Neural progenitor cell (in vitro differentiated cells): Measurements from ENCODE around the gene ATF6. TPM values are rescaled to one million over a fixed set of nuclear protein-coding genes. Genes with fewer than 3 reads are reported as not detected.
A peak's percentile ranks its signal among the peaks of the same experiment; 100 is the strongest.

ENCODE experiments used
- DNase-seq: peaks from one replicate; pipeline ENCODE4 v3.0.0-alpha.2; 2016; ENCODE audit warnings: low spot score
- H2AFZ ChIP-seq: fragments of 200-600 bp; sonication (generic); replicated peaks from 2 replicates; pipeline ENCODE4 v1.6.1; 2016; ENCODE audit warnings: antibody characterized with exemption
- H3F3A ChIP-seq: fragments of 200-600 bp; sonication (generic); 2 replicates; pipeline ENCODE4 v1.6.1; 2016; ENCODE audit warnings: antibody characterized with exemption, low read depth
- H3K27ac ChIP-seq: fragments of 200-600 bp; sonication (generic); 2 replicates; pipeline ENCODE4 v1.5.1; 2016; ENCODE audit warnings: mild to moderate bottlenecking
- H3K27me3 ChIP-seq: fragments of 200-600 bp; sonication (generic); 2 replicates; pipeline ENCODE4 v1.6.1; 2016; ENCODE audit warnings: mild to moderate bottlenecking, moderate library complexity
- H3K36me3 ChIP-seq: fragments of 200-600 bp; sonication (generic); 2 replicates; pipeline ENCODE4 v1.5.1; 2016
- H3K4me1 ChIP-seq: fragments of 200-600 bp; sonication (generic); 2 replicates; pipeline ENCODE4 v1.6.1; 2016; ENCODE audit warnings: mixed run types
- H3K4me2 ChIP-seq: fragments of 200-600 bp; sonication (generic); 2 replicates; pipeline ENCODE4 v1.6.1; 2016
- H3K4me3 ChIP-seq: fragments of 200-600 bp; sonication (generic); 2 replicates; pipeline ENCODE4 v1.5.1; 2016
- H3K79me2 ChIP-seq: fragments of 200-600 bp; sonication (generic); 2 replicates; pipeline ENCODE4 v1.6.1; 2016; ENCODE audit warnings: low read depth
- H3K9ac ChIP-seq: fragments of 200-600 bp; sonication (generic); 2 replicates; pipeline ENCODE4 v1.6.1; 2016
- H3K9me3 ChIP-seq: fragments of 200-600 bp; sonication (generic); 2 replicates; pipeline ENCODE4 v1.5.1; 2016; ENCODE audit warnings: low read depth
- H4K20me1 ChIP-seq: fragments of 200-600 bp; sonication (generic); 2 replicates; pipeline ENCODE4 v1.6.1; 2016; ENCODE audit warnings: low read depth
- H3K27ac Mint-ChIP-seq: 3 replicates; pipeline ENCODE4 v1.8.0; 2021; ENCODE audit warnings: mixed read lengths
- H3K27me3 Mint-ChIP-seq: 2 replicates; pipeline ENCODE4 v1.8.0; 2022; ENCODE audit warnings: low read depth, mild to moderate bottlenecking, inconsistent platforms, moderate library complexity, mixed read lengths; ENCODE audit not compliant: insufficient read depth
- H3K36me3 Mint-ChIP-seq: 3 replicates; pipeline ENCODE4 v1.8.0; 2021; ENCODE audit warnings: mixed read lengths
- H3K4me1 Mint-ChIP-seq: 3 replicates; pipeline ENCODE4 v1.8.0; 2021; ENCODE audit warnings: mixed read lengths
- H3K4me3 Mint-ChIP-seq: 3 replicates; pipeline ENCODE4 v1.8.0; 2021; ENCODE audit warnings: mild to moderate bottlenecking, moderate library complexity, mixed read lengths
- H3K9me3 Mint-ChIP-seq: 3 replicates; pipeline ENCODE4 v1.8.0; 2020; ENCODE audit warnings: mixed read lengths
- EZH2 ChIP-seq: fragments of 200-600 bp; sonication (generic); IDR thresholded peaks from 2 replicates; pipeline ENCODE4 v1.6.1; 2017; ENCODE audit warnings: antibody characterized with exemption, mild to moderate bottlenecking, moderate library complexity
- EZH2phosphoT487 ChIP-seq: fragments of 200-600 bp; sonication (generic); IDR thresholded peaks from 2 replicates; pipeline ENCODE4 v1.6.1; 2017; ENCODE audit warnings: antibody characterized with exemption
- total RNA-seq: library from RNA; depleted of rRNA; stranded (reverse); fragments of >200 nt; gene quantifications from 2 replicates; pipeline ENCODE4 v1.2.3, GENCODE V29; 2015; ENCODE audit warnings: low replicate concordance
- TF ChIP-seq, protein P1 (sequence below): fragments of 200-600 bp; sonication (generic); IDR thresholded peaks from 2 replicates; pipeline ENCODE4 v1.5.1; 2017; ENCODE audit warnings: antibody characterized with exemption, mild to moderate bottlenecking

ATF6 gene
- total RNA-seq, 1 donor from 2014 or later: 31.7 TPM

GRCh38 chr1:161966067-161966466 is 199.9 kb downstream of the ATF6 start:
- peaks cover 13% of the 10 kb centered on the region for H3K4me1 ChIP-seq
- no peak overlapping the region for H3K27ac Mint-ChIP-seq

DNA sequence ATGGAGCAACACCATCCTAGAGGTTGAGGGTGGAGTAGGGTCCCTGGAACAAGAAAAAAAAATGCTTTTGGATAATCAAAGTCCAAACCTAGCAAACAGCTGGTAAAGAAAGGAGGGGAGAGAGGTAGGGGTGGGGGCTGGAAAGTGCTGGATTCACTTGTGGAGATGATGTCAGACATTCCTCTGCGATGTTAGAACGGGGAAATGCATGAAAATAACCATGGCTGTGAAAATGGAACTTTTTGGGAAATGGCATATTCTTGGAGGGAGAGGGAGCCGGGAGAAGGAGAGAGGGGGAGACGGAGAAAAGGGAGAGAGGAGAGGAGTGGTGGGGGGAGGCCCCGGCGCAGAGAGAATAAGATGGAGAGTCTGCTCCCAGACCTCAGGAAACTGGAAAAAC is 203.9 kb downstream of the ATF6 start:
- Mint-ChIP-seq H3K4me3 (no peak overlapping the region), H3K27ac (no peak overlapping the region)
- no peak overlapping the region for H3K4me3 ChIP-seq

More at GRCh38 chr1:161966067-161966466, 199.9 kb downstream of the ATF6 start:
- Histone ChIP-seq H3K4me2 (no peak overlapping the region), H3K4me3 (no peak overlapping the region), H3K9me3 (no peaks in the 10 kb centered on the region), H3K27me3 (no peaks in the 10 kb centered on the region), H3F3A (no peaks in the 10 kb centered on the region), H3K27ac (no peak overlapping the region), H3K79me2 (no peaks in the 10 kb centered on the region), H3K36me3 (no peaks in the 10 kb centered on the region), H4K20me1 (no peaks in the 10 kb centered on the region), H2AFZ (no peak overlapping the region), H3K9ac (no peak overlapping the region)
- Mint-ChIP-seq H3K27me3 (peaks cover 3% of the 10 kb centered on the region), H3K4me3 (no peak overlapping the region), H3K4me1 (peaks cover 21% of the 10 kb centered on the region), H3K9me3 (no peaks in the 10 kb centered on the region), H3K36me3 (peaks cover 7% of the 10 kb centered on the region)
- TF ChIP-seq, protein P1, sequence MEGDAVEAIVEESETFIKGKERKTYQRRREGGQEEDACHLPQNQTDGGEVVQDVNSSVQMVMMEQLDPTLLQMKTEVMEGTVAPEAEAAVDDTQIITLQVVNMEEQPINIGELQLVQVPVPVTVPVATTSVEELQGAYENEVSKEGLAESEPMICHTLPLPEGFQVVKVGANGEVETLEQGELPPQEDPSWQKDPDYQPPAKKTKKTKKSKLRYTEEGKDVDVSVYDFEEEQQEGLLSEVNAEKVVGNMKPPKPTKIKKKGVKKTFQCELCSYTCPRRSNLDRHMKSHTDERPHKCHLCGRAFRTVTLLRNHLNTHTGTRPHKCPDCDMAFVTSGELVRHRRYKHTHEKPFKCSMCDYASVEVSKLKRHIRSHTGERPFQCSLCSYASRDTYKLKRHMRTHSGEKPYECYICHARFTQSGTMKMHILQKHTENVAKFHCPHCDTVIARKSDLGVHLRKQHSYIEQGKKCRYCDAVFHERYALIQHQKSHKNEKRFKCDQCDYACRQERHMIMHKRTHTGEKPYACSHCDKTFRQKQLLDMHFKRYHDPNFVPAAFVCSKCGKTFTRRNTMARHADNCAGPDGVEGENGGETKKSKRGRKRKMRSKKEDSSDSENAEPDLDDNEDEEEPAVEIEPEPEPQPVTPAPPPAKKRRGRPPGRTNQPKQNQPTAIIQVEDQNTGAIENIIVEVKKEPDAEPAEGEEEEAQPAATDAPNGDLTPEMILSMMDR: no peak
- TF ChIP-seq EZH2phosphoT487: no peak
- TF ChIP-seq EZH2: no peak
- DNase-seq: no peak

GRCh38 chr1:161970633-161971032 is 204.5 kb downstream of the ATF6 start:
- Mint-ChIP-seq H3K4me1 (peaks cover 24% of the 10 kb centered on the region), H3K9me3 (peaks cover 3% of the 10 kb centered on the region), H3K27me3 (no peaks in the 10 kb centered on the region), H3K4me3 (no peak overlapping the region), H3K27ac (no peak overlapping the region), H3K36me3 (peaks cover 5% of the 10 kb centered on the region)
- Histone ChIP-seq H4K20me1 (no peaks in the 10 kb centered on the region), H3K9me3 (no peaks in the 10 kb centered on the region), H3K27ac (no peak overlapping the region), H3K4me3 (no peak overlapping the region), H3F3A (no peaks in the 10 kb centered on the region), H3K4me1 (peaks cover 14% of the 10 kb centered on the region), H3K4me2 (no peak overlapping the region), H3K36me3 (no peaks in the 10 kb centered on the region), H3K79me2 (no peaks in the 10 kb centered on the region), H3K9ac (no peak overlapping the region), H3K27me3 (no peaks in the 10 kb centered on the region), H2AFZ (peak overlapping the region; percentile 15)
- TF ChIP-seq, protein P1: no peak
- TF ChIP-seq EZH2 (no peak), EZH2phosphoT487 (no peak)
- no peak for DNase-seq

More for the DNA sequence above, 203.9 kb downstream of the ATF6 start:
- Histone ChIP-seq H3K36me3 (no peaks in the 10 kb centered on the region), H3K27ac (no peak overlapping the region), H3K4me1 (peaks cover 17% of the 10 kb centered on the region), H3K9me3 (no peaks in the 10 kb centered on the region), H3K27me3 (no peaks in the 10 kb centered on the region), H2AFZ (peak overlapping the region; percentile 15), H3K4me2 (no peak overlapping the region), H3F3A (no peaks in the 10 kb centered on the region), H4K20me1 (no peaks in the 10 kb centered on the region), H3K9ac (no peak overlapping the region), H3K79me2 (no peaks in the 10 kb centered on the region)
- Mint-ChIP-seq H3K36me3 (peaks cover 5% of the 10 kb centered on the region), H3K9me3 (peaks cover 3% of the 10 kb centered on the region), H3K4me1 (peaks cover 26% of the 10 kb centered on the region), H3K27me3 (peaks cover 2% of the 10 kb centered on the region)
- TF ChIP-seq EZH2: no peak
- TF ChIP-seq, protein P1: no peak
- no peak for TF ChIP-seq EZH2phosphoT487
- DNase-seq: no peak
